ENCODE data around the gene CACNA1C. TPM values are rescaled to one million over a fixed set of nuclear protein-coding genes. Genes with fewer than 3 reads are reported as not detected.

The CACNA1C gene
- total RNA-seq, 1 experiment from 2014 or later, result not detected

DNA sequence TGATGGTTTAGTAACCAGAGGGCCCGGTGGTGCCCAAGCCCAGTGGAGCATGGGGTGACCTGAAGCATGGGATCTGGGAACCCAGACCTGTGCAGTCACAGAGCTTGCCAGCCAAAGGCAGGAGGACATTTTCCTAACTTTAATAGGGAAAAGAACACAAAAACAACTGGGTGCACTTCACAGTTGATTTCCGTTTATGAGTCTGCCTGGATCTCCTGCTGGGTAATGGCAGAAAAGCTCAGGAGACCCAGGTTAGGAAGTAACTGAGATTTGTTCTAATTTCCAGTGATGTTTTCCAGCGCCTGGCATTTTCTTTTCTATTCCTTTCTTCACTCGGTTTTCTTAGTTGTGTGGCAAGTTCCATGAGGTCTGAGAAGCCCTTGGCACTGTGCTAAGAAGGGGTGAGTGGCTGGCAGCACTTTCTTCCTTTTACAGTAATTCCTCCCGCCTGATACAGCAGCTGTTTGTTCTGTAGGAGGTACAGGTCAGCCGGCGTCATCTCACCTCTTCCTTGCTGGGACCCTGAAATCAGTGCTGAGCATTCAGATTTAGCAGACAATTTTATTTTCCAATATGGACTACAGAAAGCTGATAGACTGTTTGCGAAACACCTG, 5.1 kb downstream of the CACNA1C start:
- ChIA-PET CTCF (no interaction called here), POLR2A (ENCODE audit: unreplicated experiment) (no interaction called here)
- Histone ChIP-seq H3F3A (ENCODE audit: insufficient read depth, low read depth) (no peaks in the 10 kb centered on the region), H3K79me2 (ENCODE audit: low read depth) (no peaks in the 10 kb centered on the region), H3K4me1 (replicated peaks; ENCODE audit: insufficient read depth) (no peaks in the 10 kb centered on the region), H3K9me3 (ENCODE audit: insufficient read depth, low read depth) (no peaks in the 10 kb centered on the region), H3K27me3 (ENCODE audit: insufficient read depth, low read depth) (peaks cover 86% of the 10 kb centered on the region), H4K20me1 (ENCODE audit: insufficient read depth) (no peaks in the 10 kb centered on the region), H3K27ac (no peak overlapping the region), H3K4me2 (no peak overlapping the region), H3K9me2 (ENCODE audit: insufficient read depth) (no peaks in the 10 kb centered on the region), H3K4me3 (no peak overlapping the region), H3K36me3 (ENCODE audit: low read depth) (no peaks in the 10 kb centered on the region), H2AFZ (no peak overlapping the region)
- no peak for TF ChIP-seq CTCF (conservative IDR thresholded peaks at IDR 0.05)
- TF ChIP-seq EZH2 (IDR thresholded peaks at IDR 0.05; ENCODE audit: low read depth), result no peak
- no peak for DNase-seq
- no TSS peak for BruUV-seq (replicated peaks)
- intact Hi-C loops (cut with micrococcal nuclease; ENCODE audit: unreplicated experiment), result no loop called here

- TF ChIP-seq EZH2 (IDR thresholded peaks at IDR 0.05; ENCODE audit: low read depth) (no peak), CTCF (conservative IDR thresholded peaks at IDR 0.05) (no peak)
- Histone ChIP-seq H3K4me2 (no peak overlapping the region), H3K9me3 (ENCODE audit: insufficient read depth, low read depth) (no peaks in the 10 kb centered on the region), H3K27ac (no peak overlapping the region), H3K9me2 (ENCODE audit: insufficient read depth) (no peaks in the 10 kb centered on the region), H3K36me3 (ENCODE audit: low read depth) (no peaks in the 10 kb centered on the region), H4K20me1 (ENCODE audit: insufficient read depth) (no peaks in the 10 kb centered on the region), H3K4me1 (replicated peaks; ENCODE audit: insufficient read depth) (no peaks in the 10 kb centered on the region), H3K27me3 (ENCODE audit: insufficient read depth, low read depth) (peaks cover 96% of the 10 kb centered on the region), H3K79me2 (ENCODE audit: low read depth) (no peaks in the 10 kb centered on the region), H2AFZ (no peak overlapping the region), H3F3A (ENCODE audit: insufficient read depth, low read depth) (no peaks in the 10 kb centered on the region), H3K4me3 (no peak overlapping the region)
- intact Hi-C loops (cut with micrococcal nuclease; ENCODE audit: unreplicated experiment), result no loop called here
- ChIA-PET POLR2A (ENCODE audit: unreplicated experiment) (no interaction called here), CTCF (no interaction called here)
- no peak for DNase-seq
- BruUV-seq (replicated peaks), result no TSS peak
Measured at GRCh38 chr12:2058837-2059236, 6.0 kb downstream of the CACNA1C start.

DNA sequence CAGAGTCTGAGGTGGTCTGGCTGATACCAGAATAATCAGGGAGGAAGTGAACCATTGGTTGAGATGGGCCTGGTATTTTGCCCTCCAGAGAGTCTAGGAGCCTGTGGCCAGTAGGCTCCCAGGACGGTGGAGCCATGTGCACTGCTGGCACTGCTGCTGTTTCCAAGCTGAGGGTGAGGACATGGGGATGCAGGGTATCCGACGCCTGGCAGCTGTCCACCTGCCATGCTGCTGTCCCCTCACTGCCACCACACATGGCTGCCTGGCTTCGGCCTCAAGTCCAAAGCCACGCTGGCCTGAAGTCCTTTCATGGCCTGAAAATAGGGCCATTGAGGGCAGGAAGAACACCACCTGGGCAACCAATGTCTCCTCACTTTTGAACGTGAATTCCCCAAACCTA, 8.6 kb downstream of the CACNA1C start:
- peaks cover 100% of the 10 kb centered on the region for H3K27me3 ChIP-seq (ENCODE audit: insufficient read depth, low read depth)
- intact Hi-C loops (cut with micrococcal nuclease; ENCODE audit: unreplicated experiment), result no loop called here

More for the DNA sequence above, 8.6 kb downstream of the CACNA1C start:
- H3K36me3 ChIP-seq (ENCODE audit: low read depth), result no peaks in the 10 kb centered on the region
- no peaks in the 10 kb centered on the region for H3F3A ChIP-seq (ENCODE audit: insufficient read depth, low read depth)
- no peak for TF ChIP-seq EZH2 (IDR thresholded peaks at IDR 0.05; ENCODE audit: low read depth)
- no peak for TF ChIP-seq CTCF (conservative IDR thresholded peaks at IDR 0.05)
- no peaks in the 10 kb centered on the region for H3K9me3 ChIP-seq (ENCODE audit: insufficient read depth, low read depth)
- POLR2A ChIA-PET (ENCODE audit: unreplicated experiment), result no interaction called here
- CTCF ChIA-PET, result no interaction called here
- no peaks in the 10 kb centered on the region for H3K79me2 ChIP-seq (ENCODE audit: low read depth)
- H3K4me2 ChIP-seq, result no peak overlapping the region
- H4K20me1 ChIP-seq (ENCODE audit: insufficient read depth), result no peaks in the 10 kb centered on the region
- no peak overlapping the region for H2AFZ ChIP-seq
- DNase-seq, result no peak
- H3K4me3 ChIP-seq, result no peak overlapping the region
- BruUV-seq (replicated peaks), result no TSS peak
- no peaks in the 10 kb centered on the region for H3K4me1 ChIP-seq (replicated peaks; ENCODE audit: insufficient read depth)
- H3K9me2 ChIP-seq (ENCODE audit: insufficient read depth), result no peaks in the 10 kb centered on the region
- H3K27ac ChIP-seq, result no peak overlapping the region

Data from PC-9 (cell line).